GM18951 (cell line): ENCODE results near the gene TRAPPC12.

Source experiments
- POLR2A ChIP-seq: IDR thresholded peaks from 4 replicates; pipeline ENCODE4 v1.6.1; 2011; ENCODE audit warnings: mild to moderate bottlenecking; ENCODE audit not compliant: insufficient read length, insufficient read depth; ENCODE audit errors: extremely low read depth
- in situ Hi-C: fragments of 300-500 bp; cut with MboI; formaldehyde crosslinking; loops from one replicate; pipeline ENCODE4 v1.12.0; 2022; ENCODE audit warnings: low sequenced_read_pairs, mixed read lengths, inconsistent platforms; ENCODE audit not compliant: unreplicated experiment

The TRAPPC12 gene

GRCh38 chr2:3427272-3427671, 47.8 kb downstream of the TRAPPC12 start:
- TF ChIP-seq POLR2A, result no peak
- in situ Hi-C loops, result no loop called here

GRCh38 chr2:3428577-3428976, 49.1 kb downstream of the TRAPPC12 start:
- in situ Hi-C loops, result no loop called here
- TF ChIP-seq POLR2A, result no peak

- in situ Hi-C loops, result no loop called here
- TF ChIP-seq POLR2A, result no peak
Measured at GRCh38 chr2:3429066-3429610, 49.6 kb downstream of the TRAPPC12 start.

GRCh38 chr2:3430172-3430571, 50.7 kb downstream of the TRAPPC12 start:
- in situ Hi-C loops, result no loop called here

GRCh38 chr2:3430740-3431490, 51.4 kb downstream of the TRAPPC12 start:
- in situ Hi-C loops, result no loop called here
- no peak for TF ChIP-seq POLR2A

More at GRCh38 chr2:3430172-3430571, 50.7 kb downstream of the TRAPPC12 start:
- no peak for TF ChIP-seq POLR2A

- TF ChIP-seq POLR2A, result no peak
- in situ Hi-C loops, result no loop called here
Measured at GRCh38 chr2:3432067-3432466, 52.6 kb downstream of the TRAPPC12 start.

GRCh38 chr2:3432693-3433338, 53.3 kb downstream of the TRAPPC12 start:
- no peak for TF ChIP-seq POLR2A
- in situ Hi-C loops, result no loop called here

GRCh38 chr2:3433339-3433699, 53.8 kb downstream of the TRAPPC12 start:
- in situ Hi-C loops, result no loop called here
- TF ChIP-seq POLR2A, result no peak

GRCh38 chr2:3433776-3434400, 54.4 kb downstream of the TRAPPC12 start:
- TF ChIP-seq POLR2A, result no peak
- in situ Hi-C loops, result no loop called here

GRCh38 chr2:3434654-3435053, 55.2 kb downstream of the TRAPPC12 start:
- no peak for TF ChIP-seq POLR2A
- in situ Hi-C loops, result no loop called here

- no peak for TF ChIP-seq POLR2A
- in situ Hi-C loops, result no loop called here
Measured at GRCh38 chr2:3435445-3435844, 56.0 kb downstream of the TRAPPC12 start.

GRCh38 chr2:3440477-3440876, 61.0 kb downstream of the TRAPPC12 start:
- in situ Hi-C loops, result no loop called here
- no peak for TF ChIP-seq POLR2A

- TF ChIP-seq POLR2A, result no peak
- in situ Hi-C loops, result no loop called here
Measured at GRCh38 chr2:3441465-3441864, 62.0 kb downstream of the TRAPPC12 start.
